ENCODE data around the gene CSF2RB. TPM values are rescaled to one million over a fixed set of nuclear protein-coding genes. Genes with fewer than 3 reads are reported as not detected.

The CSF2RB gene
- not detected in 2 replicates for total RNA-seq (2016; rRNA removed; fragmentation: Illumina TruSeq; extraction: Trizol)
- total RNA-seq (2016; cell fraction: cytosol; rRNA removed; fragmentation: Illumina TruSeq; extraction: Trizol; ENCODE audit: low read depth) = not detected in 2 replicates
- total RNA-seq (2016; cell fraction: insoluble cytoplasmic fraction; rRNA removed; fragmentation: Illumina TruSeq; extraction: Trizol) = not detected in 2 replicates
- total RNA-seq (2016; cell fraction: membrane; rRNA removed; fragmentation: Illumina TruSeq; extraction: Trizol) = not detected in 2 replicates
- not detected in 2 replicates for total RNA-seq (2016; cell fraction: nucleus; rRNA removed; fragmentation: Illumina TruSeq; extraction: Trizol)
- polyA plus RNA-seq (2011; rRNA removed) = not detected in 2 replicates
- not detected in 2 replicates for polyA plus RNA-seq (2011; cell fraction: cytosol; rRNA removed)
- not detected in 2 replicates for polyA plus RNA-seq (2011; cell fraction: nucleus; rRNA removed)
- not detected in 2 replicates for polyA plus RNA-seq (2012)
- polyA plus RNA-seq (2016; cell fraction: cytosol; fragmentation: Illumina TruSeq; extraction: Trizol; ENCODE audit: low read depth) = not detected in 2 replicates
- not detected in 2 replicates for polyA plus RNA-seq (2016; cell fraction: insoluble cytoplasmic fraction; fragmentation: Illumina TruSeq; extraction: Trizol; ENCODE audit: low read depth)
- not detected in 2 replicates for polyA plus RNA-seq (2016; cell fraction: membrane; fragmentation: Illumina TruSeq; extraction: Trizol; ENCODE audit: low read depth)
- not detected in 2 replicates for polyA plus RNA-seq (2016; cell fraction: nucleus; fragmentation: Illumina TruSeq; extraction: Trizol; ENCODE audit: insufficient read depth, low read depth)
- polyA minus RNA-seq (2011; rRNA and poly(A)+ RNA removed; ENCODE audit: low replicate concordance) = not detected in 2 replicates
- not detected in 2 replicates for polyA minus RNA-seq (2011; cell fraction: cytosol; rRNA and poly(A)+ RNA removed)
- not detected in 2 replicates for polyA minus RNA-seq (2011; cell fraction: nucleus; rRNA and poly(A)+ RNA removed)
- percentile 9 among the genes with signal in this experiment for Bru-seq, nascent RNA
- BruChase-seq, experiment 1, labeled RNA remaining after a 6-hour chase = percentile 7 among the genes with signal in this experiment
- percentile 13 among the genes with signal in this experiment for BruChase-seq, experiment 2, labeled RNA remaining after a 2-hour chase
- long read RNA-seq, experiment 1 = 0 reads
- long read RNA-seq, experiment 2 = 0 reads

GRCh38 chr22:36913427-36914389 lies at the start of gene CSF2RB:
CSF2RB (plus strand) TSS chr22:36913628; CDS start chr22:36922208, 8,580 bp downstream.
- peaks cover 5 to 22% of the 10 kb centered on the region in 2 experiments; a peak in 4 of 5 replicates for H3K27me3 ChIP-seq (ENCODE audit: control insufficient read depth in 1 of 2, insufficient read depth in 2 of 2, low read length in 2 of 2)
- H3K9me3 ChIP-seq (ENCODE audit: low read length) = no peaks in the 10 kb centered on the region
- WGBS (ENCODE audit: low lambda C conversion rate) = 12% methylated on average over 14 of the region's 18 CpGs
- FAIRE-seq (no peak), ATAC-seq (no peak), DNase-seq (ENCODE audit: low spot score) (no peak)
- H3K4me3 ChIP-seq (replicated peaks in 1 of 3; ENCODE audit: insufficient read depth in 1 of 3, low read depth in 2 of 3, low read length in 3 of 3) = no peak within 1 kb of the TSS
- ChIA-PET CTCF (ENCODE audit: low intra/inter-chr PET ratio, low total read pairs) (no interaction called here), POLR2A (no interaction called here)
- H3K4me1 ChIP-seq (ENCODE audit: insufficient read depth, low read length) = no peaks in the 10 kb centered on the region
- in situ Hi-C loops (cut with HindIII; ENCODE audit: extremely low pct_ligation_motif_present, low pct_unique_long_range_greater_than_20kb) (no loop called here), intact Hi-C loops (cut with micrococcal nuclease; ENCODE audit: unreplicated experiment) (no loop called here)
- H2AFZ ChIP-seq (ENCODE audit: low read length) = no peak within 1 kb of the TSS
- BruUV-seq (replicated peaks) = no TSS peak
- H3K27ac ChIP-seq (ENCODE audit: extremely low read length, insufficient read depth, low read length) = no peak within 1 kb of the TSS
- H3K79me2 ChIP-seq (ENCODE audit: insufficient read depth, low read length) = no peaks in the 10 kb centered on the region
- H3K36me3 ChIP-seq (replicated peaks in 1 of 2; ENCODE audit: control insufficient read depth in 1 of 2, insufficient read depth in 2 of 2, low read length in 2 of 2) = no peaks in the 10 kb centered on the region
- H4K20me1 ChIP-seq (ENCODE audit: insufficient read depth, low read length) = no peaks in the 10 kb centered on the region
- H3K9ac ChIP-seq (ENCODE audit: insufficient read depth, low read depth, low read length) = no peak within 1 kb of the TSS
- H3K4me2 ChIP-seq (ENCODE audit: low read depth, low read length) = no peak within 1 kb of the TSS
- no peak for TF ChIP-seq MIER2 (CRISPR knock-in tag; IDR thresholded peaks at IDR 0.05)
- no peak for TF ChIP-seq KIAA2018 (CRISPR knock-in tag; IDR thresholded peaks at IDR 0.05; ENCODE audit: borderline replicate concordance)
- TF ChIP-seq HMGA1 (CRISPR knock-in tag; conservative IDR thresholded peaks at IDR 0.05) = no peak
- TF ChIP-seq ATM (IDR thresholded peaks at IDR 0.05; ENCODE audit: borderline replicate concordance) = no peak
- TF ChIP-seq FOSL1 (CRISPR knock-in tag; IDR thresholded peaks at IDR 0.05; ENCODE audit: borderline replicate concordance) = no peak
- no peak for TF ChIP-seq KDM6A (CRISPR knock-in tag; IDR thresholded peaks at IDR 0.05; ENCODE audit: low read depth)

Data from HepG2 (cell line).